ENCODE results near the gene SRGAP1. TPM values are rescaled to one million over a fixed set of nuclear protein-coding genes. Genes with fewer than 3 reads are reported as not detected.
"Not testable (repeated sequence)": the region's sequence is repeated elsewhere in the genome, so short reads cannot be mapped to it uniquely, and the experiment has no call there.

Gene SRGAP1
- polyA plus RNA-seq, 1 donor = 29.7 TPM

DNA sequence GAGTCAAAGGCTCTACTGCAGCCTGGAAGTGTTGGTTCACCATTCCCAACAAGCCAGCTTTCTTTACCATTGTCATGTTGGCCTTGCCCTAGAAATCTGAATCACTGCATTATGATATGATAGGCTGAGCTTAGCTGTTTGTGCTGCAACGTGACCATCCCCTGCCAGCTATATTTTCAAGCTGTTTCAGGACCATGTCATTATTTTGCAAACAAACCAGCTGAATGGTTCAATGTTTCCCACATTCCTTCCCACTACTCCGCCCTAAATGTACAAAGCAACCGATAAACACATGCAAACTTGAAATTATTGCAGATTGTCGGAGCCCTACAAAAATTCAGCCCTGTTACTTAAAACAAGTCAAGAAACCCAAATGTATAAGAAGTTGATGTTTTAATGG is 241.5 kb downstream of the SRGAP1 start:
- no peak for DNase-seq

DNA sequence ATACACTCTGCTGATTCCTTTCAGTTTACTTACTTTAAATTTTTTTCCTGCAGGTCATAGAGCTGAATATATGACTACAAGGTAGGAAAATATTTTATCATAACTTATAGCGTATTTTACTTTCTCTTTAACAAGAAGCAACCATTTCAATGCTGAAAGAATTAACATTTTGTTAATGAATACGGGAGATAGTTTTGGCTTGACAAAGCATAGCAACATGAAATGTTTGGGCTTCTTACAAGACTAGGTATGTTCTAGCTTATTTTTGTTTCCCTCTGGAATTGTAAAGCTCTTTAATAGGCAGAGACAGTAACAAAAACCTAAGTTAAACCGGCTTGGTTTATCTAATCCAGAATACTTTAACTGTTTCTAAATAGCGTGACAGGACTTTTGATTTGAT is 242.4 kb downstream of the SRGAP1 start:
- no peak for DNase-seq

DNA sequence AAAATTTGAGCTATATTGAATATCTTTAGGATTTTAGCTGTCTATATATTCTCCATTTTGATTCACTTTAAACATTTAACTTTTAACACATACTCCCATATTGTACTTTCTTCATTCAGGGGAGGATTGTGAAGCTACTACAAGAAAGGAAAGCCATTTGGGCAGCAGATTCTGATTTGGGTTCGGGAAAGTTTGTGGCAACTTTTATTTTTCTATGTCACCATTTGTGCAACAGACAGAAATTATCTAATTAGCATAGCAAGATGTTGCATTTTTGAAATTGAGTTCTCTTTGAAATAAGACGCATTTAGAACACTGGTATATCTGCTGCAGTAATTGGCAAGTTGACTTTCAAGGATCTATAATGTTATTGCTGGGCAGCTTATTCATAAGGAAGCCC is 243.3 kb downstream of the SRGAP1 start:
- no peak for DNase-seq

DNA sequence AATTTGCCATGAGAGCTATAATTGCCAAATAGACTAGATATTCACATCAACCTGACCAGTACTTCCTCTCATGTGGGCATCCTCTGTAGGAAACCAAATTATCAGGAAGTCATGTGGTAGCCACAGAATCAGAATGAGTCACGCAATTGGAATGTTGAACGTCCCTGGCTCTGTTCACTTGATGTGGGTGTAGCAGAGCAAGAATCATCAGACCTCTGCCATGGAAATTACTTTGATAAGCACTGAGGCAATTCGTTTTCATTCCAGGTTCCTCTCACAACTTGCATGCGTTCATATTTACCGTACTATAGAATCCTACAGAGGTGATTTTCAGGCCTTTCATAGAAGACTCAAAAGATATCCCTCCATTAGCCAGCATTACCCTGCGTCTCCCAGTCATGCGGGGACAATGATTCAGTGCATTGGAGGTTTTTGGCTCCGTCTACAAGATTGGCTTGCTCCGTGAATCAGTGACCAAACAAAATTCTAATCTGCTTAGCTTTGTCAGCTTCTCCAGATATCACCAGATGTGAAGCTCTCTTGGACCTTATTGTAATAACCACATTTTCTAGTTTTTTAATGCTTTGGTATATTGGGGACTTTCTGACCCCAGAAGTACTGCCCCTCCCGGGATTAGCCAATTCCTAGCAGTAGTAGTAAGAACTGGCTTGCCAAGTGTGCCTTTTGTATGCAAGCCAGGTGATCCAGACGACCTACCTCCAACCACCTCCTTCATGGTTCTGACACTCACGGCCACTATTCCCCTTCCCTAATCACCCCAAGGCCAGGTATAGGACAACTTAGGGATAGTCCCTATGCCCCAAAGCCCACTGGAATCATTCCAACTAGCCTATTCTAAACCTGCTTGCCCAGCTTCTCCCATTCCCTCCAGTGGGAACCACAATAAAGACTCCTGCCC is 244.2 kb downstream of the SRGAP1 start:
- DNase-seq = no peak

DNA sequence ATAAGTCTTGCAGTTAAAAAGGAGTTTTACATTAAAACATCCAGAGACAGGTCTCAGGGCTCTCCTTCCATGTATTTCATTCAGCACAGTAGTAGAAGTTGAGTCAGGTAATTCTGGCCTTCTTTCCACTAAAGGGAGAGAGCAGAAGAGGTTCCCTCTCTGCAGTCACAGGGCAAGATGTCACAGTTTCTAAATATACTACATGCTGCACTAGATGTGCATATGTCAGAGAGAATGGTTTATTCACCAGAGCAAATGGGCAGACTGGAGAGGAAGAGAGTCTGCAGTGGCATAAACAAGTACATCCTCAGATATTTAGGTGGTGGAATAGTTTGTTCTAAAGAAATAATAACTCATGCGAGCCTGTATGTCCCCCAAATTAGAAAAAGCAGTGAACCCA is 245.5 kb downstream of the SRGAP1 start:
- no peak for DNase-seq

DNA sequence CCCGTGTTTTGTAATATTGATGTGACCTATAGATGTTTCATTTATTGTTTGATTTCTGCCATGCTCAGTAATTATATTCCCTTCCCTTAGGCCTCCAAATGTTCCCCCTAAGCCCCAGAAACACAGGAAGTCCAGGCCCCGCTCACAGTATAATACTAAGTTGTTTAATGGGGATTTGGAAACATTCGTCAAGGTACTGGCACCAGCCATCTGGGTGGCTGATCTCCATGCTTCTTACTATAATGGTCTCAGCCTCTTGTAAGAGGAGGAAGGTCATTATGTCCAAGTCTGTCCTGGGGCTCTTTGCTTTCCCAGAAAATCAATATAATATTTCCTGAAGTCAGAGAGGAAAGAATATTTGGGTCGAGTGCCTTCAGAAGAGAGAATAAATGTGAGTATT is 246.7 kb downstream of the SRGAP1 start:
- DNase-seq = no peak

DNA sequence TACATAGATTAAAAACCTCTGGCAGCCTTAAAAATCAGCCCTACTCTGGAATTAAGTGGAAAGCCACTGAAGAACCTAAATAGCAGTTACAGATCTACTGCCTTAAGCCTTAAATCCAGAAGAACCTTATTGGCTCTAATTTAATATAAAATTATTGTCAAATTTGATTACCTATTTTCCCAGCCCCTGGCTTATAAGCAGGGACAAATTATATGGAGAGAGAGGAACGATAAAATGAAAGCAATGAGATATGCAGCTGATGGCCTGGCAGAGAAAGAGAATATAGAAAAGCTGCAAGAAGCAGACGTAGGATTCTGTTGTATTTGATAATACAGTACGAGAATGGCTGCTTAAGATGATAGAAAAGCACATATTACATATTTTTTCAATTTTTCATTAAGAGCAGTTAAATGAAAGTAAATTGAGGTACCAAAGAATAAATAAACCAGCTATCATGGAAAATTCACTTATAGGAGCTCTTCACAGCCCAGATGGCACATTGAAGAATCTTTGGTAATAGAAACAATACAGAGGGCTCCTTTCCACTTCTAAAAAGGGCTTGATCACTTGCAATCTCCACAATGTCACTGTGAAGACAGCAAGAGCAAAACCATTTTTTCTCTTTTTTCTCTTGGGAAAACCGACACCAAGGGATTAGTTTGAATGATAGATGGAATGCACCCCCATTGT is 248.2 kb downstream of the SRGAP1 start:
- no peak for DNase-seq

DNA sequence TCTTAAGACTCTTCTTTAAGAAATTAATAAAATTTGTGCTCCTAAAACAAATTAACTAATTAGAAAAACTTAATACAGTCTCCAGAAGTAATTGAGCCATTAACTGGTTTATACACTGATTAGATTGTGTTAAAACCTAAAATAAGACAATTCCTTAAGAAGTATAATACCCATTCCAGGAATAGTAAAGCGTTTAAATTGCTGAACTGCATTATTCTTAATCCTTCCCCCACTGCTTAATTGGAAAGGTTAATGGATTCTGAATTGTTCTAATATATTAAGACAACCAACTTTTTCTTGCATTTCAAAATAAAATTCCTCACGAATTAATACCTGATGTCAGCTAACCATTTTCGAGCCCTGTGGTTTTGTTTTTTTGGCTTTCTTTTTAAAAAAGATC is 249.2 kb downstream of the SRGAP1 start:
- no peak for DNase-seq

DNA sequence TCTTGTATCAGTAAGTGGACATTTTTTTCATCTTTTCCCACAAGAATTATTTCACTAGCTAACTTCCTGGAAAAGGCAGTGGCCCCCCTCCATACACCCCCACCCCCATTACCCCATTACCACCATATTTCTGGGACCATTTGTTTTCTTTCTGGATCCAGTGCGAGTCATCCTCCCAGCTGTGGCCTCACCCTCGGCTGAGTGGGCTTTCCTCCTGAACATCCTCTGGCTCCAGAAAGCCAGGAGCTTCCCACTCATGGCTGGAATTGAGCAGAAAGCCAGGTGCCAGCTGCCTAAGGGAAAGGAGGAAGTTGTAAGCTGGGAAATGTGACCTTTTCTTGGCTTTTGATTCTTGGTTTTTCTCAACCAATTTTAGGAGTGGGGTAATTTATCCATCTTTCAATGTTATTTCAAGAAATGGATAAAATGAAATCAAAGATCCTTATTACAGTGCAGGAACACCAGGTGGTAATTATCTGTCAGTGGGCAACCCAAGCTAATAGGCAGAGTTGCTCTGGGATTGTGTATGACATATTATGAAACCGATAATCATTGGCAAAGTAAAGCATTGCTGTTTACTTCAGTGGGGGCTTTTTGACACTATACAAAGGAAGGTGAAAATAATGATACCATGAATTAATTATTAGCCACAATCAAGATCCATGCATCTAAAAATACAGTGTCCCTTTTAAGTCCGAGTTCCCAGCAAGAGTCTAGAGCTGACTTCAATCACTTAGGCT is 253.0 kb downstream of the SRGAP1 start:
- DNase-seq = no peak

DNA sequence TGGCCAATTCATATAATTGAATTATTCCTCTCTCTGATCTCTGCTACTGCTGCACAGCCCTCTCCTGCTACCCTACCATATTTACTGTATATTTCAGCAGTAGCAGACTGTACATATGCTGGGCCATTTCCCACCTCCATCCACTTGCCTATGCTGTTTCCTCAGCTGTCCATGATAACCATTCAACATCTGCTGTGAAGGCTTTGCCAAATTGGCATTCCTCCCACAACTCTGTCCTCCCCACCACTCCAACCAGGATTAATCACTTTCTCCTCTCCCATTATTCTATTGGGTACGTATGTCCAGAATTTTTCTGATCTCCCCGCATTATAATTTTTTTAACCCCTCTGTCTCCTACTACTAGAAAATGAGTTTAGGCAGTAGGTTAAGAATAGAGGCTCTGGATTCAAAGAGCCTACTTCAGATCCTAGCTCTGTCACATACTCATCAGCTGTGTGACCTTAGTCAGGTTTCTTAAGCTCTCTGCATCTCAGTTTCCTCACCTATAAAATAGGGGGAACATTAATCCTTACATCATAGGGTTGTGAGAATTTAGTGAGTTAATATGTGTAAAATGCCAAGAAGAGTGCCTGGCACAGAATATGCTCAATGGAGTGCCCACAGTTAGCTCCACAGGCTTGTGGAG is 254.3 kb downstream of the SRGAP1 start:
- no peak for DNase-seq

DNA sequence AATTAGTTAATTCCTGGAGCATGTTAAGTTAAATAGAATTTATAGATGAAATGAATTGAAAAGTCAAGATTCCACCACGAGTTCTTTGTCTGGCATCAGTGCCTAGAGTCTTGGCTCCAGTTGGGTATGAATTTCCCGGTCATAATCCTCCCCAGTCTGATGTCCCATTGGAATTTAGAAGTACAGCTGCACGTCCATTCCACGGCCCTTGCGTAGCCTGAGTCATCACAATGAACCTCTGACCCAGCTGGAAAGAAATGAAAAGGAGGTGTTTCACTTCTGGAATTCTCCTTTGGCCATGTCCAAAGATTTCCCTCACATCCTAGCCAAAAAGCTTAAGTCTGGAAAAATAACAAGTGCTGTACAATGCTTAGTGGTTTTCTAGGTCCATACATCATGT is 254.9 kb downstream of the SRGAP1 start:
- no peak for DNase-seq

DNA sequence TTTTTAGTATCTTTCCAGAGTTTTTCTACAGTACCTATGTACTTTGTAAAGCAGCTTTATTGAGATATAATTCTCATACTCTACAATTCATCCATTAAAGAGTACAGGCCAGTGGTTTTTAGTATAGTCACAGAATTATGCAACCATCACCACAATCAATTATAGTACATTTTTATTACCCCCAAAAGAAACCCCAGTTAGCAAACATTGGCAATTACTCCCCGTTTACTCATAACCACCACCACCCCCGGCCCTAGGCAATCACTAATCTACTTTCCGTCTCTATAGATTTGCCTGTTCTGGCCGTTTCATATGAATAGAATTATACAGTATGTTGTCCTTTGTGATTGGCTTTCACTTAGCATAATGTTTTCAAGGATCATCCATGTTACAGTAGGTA is 257.8 kb downstream of the SRGAP1 start:
- no peak for DNase-seq

DNA sequence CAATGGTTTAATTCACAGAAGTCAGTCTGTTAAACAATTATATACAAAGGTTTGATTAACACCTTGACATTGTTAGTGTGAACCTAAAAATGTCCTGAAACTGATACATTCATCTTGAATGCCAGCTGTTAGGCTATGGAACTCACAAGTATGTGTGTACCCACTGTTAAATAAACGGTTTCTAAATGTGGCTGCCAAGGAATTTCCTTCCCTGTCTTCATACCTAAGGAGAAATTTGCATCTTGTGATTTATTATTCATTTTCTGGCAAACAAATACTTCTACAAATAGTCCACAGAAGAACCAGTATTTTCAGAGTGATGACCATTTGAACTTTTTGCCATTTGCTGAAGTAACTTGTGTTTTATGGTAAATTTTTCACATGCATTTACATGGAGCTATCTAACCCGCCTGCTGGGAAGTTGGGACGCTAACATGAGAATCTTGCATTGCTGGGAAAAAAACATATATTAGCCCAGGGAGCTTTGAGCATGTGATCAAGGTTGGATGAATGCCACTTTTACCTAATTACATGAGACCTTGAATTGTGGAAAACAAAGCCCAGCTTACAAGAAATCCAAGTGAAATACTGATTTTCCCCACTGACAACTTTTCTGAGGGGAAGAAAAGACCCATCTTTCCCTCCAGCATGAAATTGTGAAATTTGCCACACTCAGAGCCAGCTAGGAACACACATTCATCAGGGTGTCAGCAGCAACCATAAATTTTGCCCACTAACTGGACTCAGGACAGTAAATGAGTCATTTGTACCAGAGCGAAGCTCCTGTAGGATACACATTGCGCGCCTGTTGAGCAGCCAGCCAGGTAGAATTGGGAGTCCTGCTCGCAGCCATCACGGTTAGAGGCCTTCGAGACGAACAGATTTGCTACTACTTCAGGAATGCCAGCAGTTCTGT is 259.6 kb downstream of the SRGAP1 start:
- no peak for DNase-seq

DNA sequence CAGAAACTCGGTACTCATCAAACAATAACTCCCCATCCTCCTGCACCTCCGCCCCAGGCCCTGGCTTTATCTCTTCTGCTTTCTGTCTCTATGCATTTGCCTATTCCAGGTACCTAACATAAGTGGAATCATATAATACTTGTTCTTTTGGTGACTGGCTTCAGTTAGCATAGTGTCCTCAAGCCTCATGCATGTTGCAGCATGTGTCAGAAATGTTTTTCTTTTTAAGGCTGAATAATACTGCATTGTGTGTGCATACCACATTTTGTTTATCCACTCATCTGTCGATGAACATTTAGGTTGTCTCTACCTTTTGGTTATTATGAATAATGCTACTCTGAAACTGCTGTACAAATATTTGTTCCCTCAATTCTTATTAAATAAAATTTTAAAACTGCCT is 260.5 kb downstream of the SRGAP1 start:
- DNase-seq = no peak

DNA sequence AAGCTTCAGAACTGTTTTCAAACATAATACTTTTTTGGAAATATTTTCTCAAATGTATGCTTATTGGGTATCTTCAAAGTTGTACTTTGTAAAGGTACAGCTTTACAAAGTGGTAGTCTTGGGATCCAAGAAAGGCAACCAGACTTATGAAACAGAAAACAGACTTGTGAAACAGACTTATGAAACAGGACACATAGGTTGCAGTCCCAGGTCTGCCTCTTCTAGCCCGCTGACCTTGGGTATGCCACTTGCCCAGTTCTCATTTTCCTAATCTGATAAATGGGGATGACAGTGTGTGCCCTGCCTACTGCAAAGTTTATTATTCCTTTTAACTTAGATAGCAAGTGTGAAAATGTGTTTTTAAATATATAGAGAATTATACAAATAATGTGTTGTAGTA is 263.3 kb downstream of the SRGAP1 start:
- no peak for DNase-seq

DNA sequence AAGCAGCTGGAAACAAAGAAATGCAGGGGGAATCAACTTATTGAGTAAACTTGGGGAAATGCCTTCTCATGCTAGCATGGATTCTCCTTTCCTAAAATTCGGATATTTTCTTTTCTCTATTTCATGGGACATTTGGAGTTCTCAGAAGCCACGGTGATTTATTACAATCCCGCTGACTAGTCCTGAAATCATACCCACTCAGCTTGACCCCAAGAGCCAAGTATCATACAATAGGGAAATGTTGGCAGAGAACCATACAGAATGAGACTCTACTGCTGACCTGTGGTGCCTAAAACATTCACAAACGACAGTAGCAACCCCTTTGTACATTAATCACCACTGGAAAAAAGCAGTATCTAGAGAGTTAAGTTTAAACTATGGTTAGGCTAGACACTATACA is 265.2 kb downstream of the SRGAP1 start:
- DNase-seq = no peak

DNA sequence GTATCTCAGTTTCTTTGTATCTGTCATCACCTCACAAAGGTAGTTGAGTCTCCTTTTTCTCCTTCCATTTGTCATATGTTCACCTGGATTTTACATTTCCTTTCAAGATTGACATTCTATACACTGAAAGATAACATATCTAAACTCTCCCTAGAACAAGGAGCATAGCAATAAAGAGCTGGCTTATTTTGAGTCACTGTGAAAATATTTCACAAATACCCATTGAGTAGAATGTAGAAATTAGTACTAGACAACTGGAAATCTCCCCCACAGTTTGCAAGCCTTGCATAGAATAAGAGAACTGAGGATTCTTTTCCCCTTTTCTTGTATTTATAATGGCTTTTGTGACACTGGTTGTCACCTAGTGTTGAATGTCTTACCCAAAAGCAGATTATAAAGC is 266.4 kb downstream of the SRGAP1 start:
- no peak for DNase-seq

DNA sequence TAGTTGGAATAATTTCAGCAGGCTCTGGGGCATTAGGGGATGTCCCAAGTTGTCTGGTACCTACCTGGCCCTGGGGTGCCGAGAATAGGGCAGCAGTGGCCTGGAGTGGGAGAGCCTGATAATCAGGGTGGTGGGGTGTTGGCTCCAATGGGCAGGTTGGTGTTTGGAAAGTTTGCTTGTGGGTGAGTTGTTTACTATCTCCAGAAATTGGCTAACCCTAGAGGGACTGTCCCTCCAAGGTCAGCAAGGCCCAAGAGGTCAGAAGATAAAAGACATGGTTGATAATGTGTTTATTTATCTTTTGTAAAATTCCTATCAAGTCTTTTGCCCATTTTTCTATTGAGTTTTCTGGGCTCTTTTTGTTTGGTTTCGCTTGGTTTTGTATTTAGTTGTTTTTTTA is 272.5 kb downstream of the SRGAP1 start:
- no peak for DNase-seq

DNA sequence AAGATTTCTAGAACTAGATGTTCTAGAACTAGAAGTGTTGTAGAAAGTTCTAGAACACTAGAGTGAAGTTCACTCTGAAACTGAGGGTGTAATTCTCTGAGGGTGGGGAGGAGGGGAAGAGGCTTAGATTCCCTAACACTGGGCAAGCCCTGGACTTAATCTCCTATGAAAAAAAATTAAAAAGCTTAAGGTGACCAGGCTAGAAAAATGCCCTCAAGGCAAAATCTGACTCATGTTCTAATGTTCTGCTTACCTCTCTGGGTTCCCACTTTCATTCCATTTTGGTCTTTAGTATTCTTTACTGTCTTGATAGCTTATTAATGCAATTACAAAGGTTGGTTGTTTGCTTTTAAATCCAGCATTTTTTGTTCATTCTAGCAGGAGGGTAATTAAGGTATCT is 276.1 kb downstream of the SRGAP1 start:
- DNase-seq = no peak

DNA sequence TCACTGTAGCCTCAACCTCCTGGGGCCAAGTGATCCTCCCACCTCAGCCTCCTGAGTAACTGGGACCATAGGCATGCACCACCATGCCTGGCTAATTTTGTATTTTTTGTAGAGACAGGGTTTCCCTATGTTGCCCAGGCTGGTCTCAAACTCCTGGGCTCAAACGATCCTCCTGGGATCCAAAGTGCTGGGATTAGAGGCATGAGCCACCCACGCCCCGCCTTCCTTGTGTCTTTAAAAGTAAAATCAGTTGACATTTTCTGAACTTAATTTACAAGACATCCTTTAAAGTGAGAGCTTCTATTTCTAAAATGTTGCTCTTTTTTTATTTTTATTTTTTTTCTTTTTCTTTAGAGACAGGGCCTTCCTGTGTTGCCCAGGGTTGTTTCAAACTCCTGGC is 276.6 kb downstream of the SRGAP1 start:
- not testable (repeated sequence) for DNase-seq

DNA sequence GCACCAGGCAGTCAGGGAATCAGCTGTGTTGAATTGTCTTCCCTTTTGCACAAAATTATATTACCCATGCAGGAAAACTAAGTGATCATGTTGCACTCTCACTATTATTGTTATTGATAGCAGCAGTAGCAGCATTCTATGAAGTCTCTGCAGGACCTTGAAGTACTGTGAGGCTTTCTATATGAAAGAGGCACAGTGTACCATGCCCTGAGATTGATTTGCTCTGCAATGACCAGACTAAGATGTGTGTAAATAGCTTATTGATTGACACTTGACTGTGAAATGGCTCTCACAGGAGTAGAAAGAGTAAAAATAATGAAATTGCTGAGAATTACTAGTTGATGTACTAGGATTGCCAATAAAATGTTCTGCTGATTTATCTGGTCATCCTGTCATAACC is 277.7 kb downstream of the SRGAP1 start:
- no peak for DNase-seq
